GM19328 (cell line): Measurements from ENCODE around the gene TMEM271.
"Not testable (repeated sequence)": the region's sequence is repeated elsewhere in the genome, so short reads cannot be mapped to it uniquely, and the experiment has no call there.

ENCODE experiments used
- ATAC-seq: cut with Tn5 transposase; IDR thresholded peaks from one replicate; pipeline ENCODE4 v1.9.1; 2021; ENCODE audit warnings: mild to moderate bottlenecking, moderate library complexity; ENCODE audit not compliant: unreplicated experiment

The TMEM271 gene

GRCh38 chr4:610411-611261 lies 34.5 kb upstream of the TMEM271 start:
- ATAC-seq, result no peak

GRCh38 chr4:609400-610050 lies 33.4 kb upstream of the TMEM271 start:
- ATAC-seq, result no peak

- ATAC-seq, result no peak
Observed at GRCh38 chr4:608236-608635, 32.1 kb upstream of the TMEM271 start.

GRCh38 chr4:605702-606425 lies 29.8 kb upstream of the TMEM271 start:
- ATAC-seq, result no peak

GRCh38 chr4:604131-604530 lies 28.0 kb upstream of the TMEM271 start:
- no peak for ATAC-seq

- no peak for ATAC-seq
Observed at GRCh38 chr4:602559-602942, 26.5 kb upstream of the TMEM271 start.

- no peak for ATAC-seq
Observed at GRCh38 chr4:601612-602558, 25.8 kb upstream of the TMEM271 start.

- ATAC-seq, result no peak
Observed at GRCh38 chr4:600850-601515, 24.9 kb upstream of the TMEM271 start.

- no peak for ATAC-seq
Observed at GRCh38 chr4:600166-600565, 24.1 kb upstream of the TMEM271 start.

- no peak for ATAC-seq
Observed at GRCh38 chr4:598925-599324, 22.8 kb upstream of the TMEM271 start.

GRCh38 chr4:592825-593520 lies 16.9 kb upstream of the TMEM271 start:
- no peak for ATAC-seq

GRCh38 chr4:592178-592577 lies 16.1 kb upstream of the TMEM271 start:
- not testable (repeated sequence) for ATAC-seq

GRCh38 chr4:590313-590841 lies 14.3 kb upstream of the TMEM271 start:
- no peak for ATAC-seq

GRCh38 chr4:589219-589963 lies 13.3 kb upstream of the TMEM271 start:
- no peak for ATAC-seq

GRCh38 chr4:588351-588849 lies 12.3 kb upstream of the TMEM271 start:
- no peak for ATAC-seq

GRCh38 chr4:587671-588350 lies 11.7 kb upstream of the TMEM271 start:
- no peak for ATAC-seq

- no peak for ATAC-seq
Observed at GRCh38 chr4:583820-584219, 7.7 kb upstream of the TMEM271 start.
